ENCODE measurements around the gene YPEL2.

DNA sequence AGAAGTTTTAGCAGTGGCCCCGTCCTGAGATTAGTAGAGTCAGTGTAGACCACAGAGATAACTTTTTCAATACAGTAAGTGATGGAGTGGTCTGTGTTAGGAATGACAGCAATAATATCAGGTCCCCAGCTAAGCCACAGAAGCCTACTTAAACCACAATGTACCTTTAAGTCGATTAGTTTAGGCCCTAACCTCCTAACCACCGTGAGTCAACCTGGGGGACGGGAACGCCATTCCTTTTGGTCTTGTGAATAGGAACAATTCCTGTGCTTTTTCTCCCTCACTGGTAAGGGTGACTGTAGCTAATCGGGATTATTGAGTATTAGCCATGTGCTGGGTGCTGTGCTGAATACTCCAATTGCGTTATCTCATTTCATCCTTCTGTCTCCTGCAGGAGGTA is 14.0 kb downstream of the YPEL2 start:
- TF ChIP-seq, protein P1, sequence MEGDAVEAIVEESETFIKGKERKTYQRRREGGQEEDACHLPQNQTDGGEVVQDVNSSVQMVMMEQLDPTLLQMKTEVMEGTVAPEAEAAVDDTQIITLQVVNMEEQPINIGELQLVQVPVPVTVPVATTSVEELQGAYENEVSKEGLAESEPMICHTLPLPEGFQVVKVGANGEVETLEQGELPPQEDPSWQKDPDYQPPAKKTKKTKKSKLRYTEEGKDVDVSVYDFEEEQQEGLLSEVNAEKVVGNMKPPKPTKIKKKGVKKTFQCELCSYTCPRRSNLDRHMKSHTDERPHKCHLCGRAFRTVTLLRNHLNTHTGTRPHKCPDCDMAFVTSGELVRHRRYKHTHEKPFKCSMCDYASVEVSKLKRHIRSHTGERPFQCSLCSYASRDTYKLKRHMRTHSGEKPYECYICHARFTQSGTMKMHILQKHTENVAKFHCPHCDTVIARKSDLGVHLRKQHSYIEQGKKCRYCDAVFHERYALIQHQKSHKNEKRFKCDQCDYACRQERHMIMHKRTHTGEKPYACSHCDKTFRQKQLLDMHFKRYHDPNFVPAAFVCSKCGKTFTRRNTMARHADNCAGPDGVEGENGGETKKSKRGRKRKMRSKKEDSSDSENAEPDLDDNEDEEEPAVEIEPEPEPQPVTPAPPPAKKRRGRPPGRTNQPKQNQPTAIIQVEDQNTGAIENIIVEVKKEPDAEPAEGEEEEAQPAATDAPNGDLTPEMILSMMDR (IDR thresholded peaks at IDR 0.05), result no peak
- TF ChIP-seq POLR2AphosphoS5 (IDR thresholded peaks at IDR 0.05; ENCODE audit: low read depth, low read length) (no peak), TCF7L2 (IDR thresholded peaks at IDR 0.05; ENCODE audit: low read depth, low read length) (no peak)

All from Panc1 (cell line).